EH (cell line): ENCODE measurements around the gene TXNRD2.
"Not testable (repeated sequence)": the region's sequence is repeated elsewhere in the genome, so short reads cannot be mapped to it uniquely, and the experiment has no call there.

ENCODE experiments used
- DNase-seq: peaks from one replicate; pipeline ENCODE4 v3.0.0-alpha.2; 2015; ENCODE audit warnings: low read depth

The TXNRD2 gene

DNA sequence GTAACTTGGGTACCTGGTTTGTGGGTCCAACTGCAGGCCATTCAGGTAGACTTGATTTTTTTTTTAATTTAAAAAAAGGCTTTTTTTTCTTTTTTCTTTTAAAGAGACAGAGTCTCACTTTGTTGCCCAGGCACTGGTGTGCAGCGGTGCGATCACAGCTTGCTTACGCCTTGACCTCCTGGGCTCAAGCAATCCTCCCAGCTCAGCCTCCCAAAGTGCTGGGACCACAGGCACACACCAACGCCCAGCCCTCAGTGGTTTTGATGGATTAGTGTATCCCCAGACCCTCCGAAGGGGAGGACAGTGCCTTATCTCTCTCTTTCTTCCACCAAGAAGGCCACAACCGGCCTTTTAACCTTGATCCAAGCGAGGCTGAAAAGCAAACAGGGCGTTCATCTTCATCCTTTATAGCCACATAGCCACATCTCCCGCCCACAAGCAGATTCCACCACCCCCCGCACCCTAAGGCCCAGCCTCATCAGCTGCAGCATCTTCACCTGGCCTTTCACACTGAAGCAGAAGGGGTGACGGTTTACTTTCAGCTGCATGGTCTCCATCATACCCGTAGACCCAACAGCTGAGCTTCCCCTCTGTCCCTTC is 17.6 kb downstream of the TXNRD2 start:
- DNase-seq = no peak

DNA sequence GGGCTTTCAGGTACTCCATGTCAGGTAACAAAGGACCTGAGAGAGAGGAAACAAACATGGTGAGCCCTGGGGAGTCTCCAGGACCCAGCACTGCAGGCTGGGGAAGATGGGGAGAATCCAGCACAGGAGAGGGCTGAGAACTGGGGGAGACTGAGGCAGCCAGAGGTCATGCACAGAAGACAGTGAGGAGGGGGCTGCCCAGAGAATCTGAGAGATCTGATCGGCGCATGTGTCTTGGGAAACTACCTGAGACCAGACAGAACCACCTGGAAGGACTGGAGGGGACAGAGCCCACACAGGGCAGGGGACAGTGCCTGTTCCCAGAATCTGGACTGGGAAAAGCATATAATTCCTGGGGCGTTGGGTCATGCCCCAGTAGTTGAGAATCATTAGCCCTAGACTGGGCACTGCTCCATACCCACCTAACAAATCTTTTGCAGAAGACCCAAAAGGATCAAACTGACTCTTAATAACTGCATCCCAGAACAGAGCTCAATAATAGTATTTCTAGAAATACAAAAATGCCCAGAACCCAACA is 20.0 kb downstream of the TXNRD2 start:
- no peak for DNase-seq

- DNase-seq = no peak
Measured at GRCh38 chr22:19919701-19920363, 21.8 kb downstream of the TXNRD2 start.

DNA sequence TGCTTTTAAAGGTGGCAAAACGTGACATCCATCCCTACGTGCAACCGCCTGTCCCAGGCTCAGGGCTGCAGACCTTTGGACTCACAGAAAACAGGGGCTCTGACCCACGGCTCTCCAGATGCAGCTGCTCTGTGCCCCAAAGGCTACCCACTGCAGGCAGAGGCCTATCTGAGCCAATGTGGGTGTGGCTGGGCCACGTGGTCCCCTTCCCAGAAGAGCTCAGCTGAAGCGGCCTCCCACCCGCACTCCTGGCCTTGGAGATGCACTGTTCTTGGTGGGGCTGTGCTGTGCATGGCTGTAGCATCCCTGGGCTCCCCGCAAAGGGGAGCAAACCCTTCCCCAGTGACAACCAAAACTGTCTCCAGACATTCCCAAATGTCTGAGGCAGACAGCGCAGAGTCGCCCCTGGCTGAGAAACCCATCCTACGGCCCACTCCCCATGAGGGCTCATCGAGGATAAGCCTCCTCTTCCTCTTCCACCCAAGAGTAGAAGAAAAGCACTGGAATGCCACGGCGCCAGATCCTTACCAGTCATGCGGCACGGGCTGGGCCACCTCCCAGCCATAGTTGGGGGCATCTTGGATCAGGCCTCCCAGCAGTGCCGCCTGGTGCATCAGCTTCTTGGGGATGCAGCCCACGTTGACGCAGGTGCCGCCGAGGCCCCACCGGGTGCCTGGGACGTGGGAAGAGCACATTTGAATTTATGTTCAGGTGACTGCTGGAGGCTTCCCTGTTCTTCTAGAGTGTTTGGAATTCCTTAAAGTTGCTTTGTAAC is 23.1 kb downstream of the TXNRD2 start:
- no peak for DNase-seq

DNA sequence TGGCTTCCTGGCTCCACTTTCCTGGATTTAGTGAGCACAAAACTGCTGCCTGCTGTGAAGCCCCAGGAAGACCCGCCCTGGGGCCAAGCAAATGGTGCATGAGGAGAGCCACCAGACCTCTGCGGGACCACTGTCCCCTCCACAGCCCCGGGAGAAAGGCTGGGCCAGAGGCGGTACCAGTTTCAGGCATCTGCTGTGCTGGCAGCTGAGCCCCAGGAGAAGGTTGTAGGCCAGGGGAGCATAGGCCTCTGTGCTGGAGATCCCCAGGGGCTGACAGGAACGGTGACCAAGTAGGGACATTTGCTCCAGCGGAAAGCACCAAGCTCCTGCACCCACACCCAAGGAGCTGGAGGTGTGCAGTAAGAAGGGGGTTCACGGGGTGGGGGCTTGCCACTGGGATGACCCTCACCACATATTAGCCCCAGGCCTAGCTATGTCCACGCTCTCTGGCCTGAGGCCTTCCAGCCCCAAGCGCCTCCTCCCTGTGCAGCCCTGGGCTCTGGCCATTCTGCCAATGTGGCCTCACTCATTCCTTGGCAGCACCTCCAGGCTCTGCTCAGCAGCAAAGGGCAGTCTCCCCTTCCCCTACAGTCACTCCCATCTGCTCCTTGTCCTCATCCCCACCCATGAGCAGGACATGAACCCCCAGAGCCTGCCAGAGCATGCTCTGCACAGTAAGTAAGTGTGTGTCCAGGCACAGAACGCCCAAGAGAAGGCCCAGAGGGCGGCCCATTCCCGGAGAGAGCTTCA is 24.1 kb downstream of the TXNRD2 start:
- no peak for DNase-seq

DNA sequence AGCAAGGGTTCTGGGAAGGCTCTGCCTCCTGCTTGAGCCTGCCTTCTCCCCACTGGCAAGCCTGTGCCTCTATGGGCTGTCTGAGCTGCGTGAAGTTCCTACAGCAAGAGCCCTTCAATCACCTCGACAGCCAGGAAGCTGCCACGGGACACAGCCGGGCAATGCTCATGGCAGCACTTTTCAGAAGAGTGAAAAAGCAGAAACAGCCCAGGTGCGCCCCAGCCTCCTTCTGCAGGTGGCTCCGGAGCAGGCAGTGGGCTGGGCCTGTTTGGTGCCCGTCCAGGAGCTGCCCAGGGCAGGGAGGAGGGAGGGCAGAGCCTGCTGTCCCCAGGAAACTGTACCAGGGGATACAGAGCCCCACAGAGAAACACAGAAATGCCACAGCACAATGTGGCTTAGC is 24.7 kb downstream of the TXNRD2 start:
- no peak for DNase-seq

DNA sequence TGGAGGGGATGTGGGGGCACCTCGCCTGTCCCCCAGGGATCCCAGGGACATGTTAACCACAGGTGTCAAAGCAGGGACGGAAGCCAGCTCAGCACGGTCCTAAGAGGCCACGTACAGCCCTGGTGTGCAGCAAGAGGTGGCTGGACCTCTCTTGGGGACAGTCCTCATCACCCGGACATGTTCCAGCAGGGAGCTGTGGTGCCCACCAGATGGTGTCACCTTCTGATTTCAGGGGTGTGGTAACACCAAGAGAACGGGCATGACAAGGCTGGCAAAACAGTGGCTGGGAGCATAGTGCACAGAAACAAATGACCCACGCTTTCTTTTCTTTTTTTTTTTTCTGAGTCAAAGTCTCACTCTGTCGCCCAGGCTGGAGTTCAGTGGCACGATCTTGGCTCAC is 25.6 kb downstream of the TXNRD2 start:
- no peak for DNase-seq

DNA sequence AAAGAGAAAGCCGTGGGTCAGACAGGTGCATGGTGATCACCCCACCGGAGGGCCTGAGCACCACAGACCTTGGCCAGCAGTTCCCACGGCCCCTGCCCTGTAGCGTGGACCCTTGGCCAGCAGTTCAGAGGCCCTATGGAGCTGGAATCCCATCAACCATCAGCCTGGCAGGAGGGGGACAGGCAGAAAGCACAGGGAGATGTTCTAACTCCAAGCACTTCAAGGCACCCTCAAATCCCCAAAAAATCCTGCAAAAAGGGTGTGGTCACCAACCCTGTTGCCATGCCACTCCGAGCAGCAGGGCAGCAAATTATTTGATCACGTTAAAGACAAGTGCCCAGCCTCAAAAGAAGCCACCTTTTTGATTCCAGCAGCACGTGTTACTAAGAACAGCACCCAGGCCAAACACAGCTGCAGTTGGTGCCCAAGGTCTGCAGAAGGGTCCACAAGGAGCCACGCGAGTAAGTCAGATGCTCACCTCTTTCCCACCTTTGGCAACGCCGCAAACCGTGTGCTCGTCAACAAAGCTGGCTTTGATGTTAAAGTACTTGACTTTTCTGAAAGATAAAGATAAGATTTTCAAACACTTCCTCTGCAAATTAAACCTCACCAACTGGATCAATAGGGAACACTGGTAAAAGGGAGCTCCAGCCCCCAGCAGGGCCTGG is 26.2 kb downstream of the TXNRD2 start:
- no peak for DNase-seq

- no peak for DNase-seq
Measured at GRCh38 chr22:19914201-19914943, 27.2 kb downstream of the TXNRD2 start.

GRCh38 chr22:19913337-19913936 is 28.2 kb downstream of the TXNRD2 start:
- DNase-seq = no peak

- no peak for DNase-seq
Measured at GRCh38 chr22:19912271-19912999, 29.2 kb downstream of the TXNRD2 start.

DNA sequence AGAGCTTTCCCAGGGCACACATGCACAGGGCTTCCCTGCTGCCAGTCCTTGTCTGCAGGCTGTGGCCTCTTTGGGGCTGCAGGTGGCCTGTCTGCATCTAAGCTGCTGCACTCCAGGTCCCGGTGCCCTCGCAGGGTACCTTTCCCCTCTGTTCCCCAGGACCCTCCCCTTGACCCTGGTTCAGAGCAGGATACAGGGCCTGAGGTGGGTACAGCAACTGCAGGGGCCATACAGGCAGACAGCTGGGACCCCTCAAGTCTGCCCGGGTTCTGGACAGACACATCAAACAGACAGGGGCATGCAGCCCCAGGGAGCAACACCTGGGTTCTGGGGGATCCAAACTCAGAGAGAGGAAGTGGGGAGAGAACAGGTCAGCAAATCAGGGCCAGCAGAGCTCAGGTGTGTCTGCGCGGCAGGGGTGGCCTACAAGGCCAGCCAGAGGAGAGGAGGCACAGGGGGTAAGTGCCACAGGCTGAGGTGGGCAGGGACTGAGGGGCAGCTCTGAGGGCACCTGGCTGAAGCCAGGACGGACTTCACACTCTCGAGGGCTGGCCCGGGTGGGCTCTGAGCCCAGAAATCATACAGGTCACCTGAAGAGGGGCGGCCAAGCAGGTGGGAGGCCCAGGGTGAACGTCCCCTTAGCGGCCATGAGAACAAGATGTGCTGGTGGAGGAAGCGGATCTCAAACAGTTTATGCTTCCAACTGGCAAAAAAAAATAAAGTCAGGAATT is 29.9 kb downstream of the TXNRD2 start:
- no peak for DNase-seq

DNA sequence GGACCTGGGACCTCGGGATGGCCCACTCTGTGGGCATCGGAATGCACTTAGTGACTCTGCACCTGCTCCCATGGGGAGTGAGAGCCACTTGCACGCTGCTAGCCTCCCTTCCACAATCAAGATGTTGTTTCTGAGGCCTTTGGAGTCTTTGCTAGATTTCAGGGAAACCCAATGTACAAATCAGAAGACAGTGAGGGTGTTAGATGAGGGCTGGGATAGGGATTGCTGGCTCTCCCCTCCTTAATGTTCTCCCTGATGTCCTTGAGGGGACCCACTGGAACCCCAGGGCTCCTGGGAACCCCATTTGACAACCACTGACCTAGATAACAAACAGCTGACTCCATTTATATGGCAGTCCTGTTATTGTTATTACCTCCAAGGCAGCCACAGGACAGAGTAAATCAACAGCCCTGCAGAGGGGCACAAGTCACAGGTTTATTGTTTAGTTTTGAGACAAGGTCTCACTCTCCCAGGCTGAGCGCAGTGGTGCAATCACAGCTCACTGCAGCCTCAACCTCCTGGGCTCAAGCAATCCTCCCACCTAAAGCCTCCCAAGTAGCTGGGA is 31.4 kb downstream of the TXNRD2 start:
- DNase-seq = no peak

DNA sequence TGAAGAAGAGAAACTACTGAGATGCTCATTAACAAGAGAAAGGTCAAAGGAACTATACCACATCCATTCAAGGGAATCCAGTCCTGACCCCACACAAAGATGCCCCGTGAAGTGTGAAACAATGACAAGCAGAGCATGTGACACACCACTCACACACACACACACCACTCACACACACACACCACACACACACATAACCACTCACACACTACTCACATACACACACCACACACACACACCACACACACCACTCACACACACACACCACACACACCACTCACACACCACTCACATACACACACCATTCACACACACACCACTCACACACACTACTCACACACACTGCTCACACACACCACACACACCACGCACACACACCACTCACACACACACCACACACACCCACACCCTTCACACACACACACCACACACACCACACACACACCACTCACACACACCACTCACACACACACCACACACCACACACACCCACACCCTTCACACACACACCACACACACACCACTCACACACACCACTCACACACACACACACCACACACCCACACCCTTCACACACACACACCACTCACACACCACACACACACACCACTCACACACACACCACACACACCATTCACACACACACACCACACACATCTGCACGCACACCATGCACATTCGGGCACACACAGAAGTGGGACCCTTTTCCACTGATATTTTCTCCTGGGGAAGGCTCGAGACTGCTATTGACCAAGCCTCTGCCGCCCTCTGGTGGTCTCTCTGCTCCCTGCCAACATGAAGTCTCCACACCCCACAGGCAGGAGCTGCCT is 32.1 kb downstream of the TXNRD2 start:
- peak; percentile 80 for DNase-seq

DNA sequence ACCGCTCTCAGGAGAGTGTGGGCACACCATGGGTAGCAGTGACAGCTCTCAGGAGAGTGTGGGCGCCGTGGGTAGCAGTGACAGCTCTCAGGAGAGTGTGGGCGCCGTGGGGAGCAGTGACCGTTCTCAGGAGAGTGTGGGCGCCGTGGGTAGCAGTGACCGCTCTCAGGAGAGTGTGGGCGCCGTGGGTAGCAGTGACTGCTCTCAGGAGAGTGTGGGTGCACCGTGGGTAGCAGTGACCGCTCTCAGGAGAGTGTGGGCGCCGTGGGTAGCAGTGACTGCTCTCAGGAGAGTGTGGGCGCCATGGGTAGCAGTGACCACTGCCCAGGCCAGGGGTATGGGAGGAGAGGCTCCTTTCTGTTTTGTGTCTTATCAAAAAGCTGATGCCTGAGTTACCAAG is 33.7 kb downstream of the TXNRD2 start:
- DNase-seq = not testable (repeated sequence)

GRCh38 chr22:19906864-19907263 is 34.8 kb downstream of the TXNRD2 start:
- DNase-seq = not testable (repeated sequence)

- no peak for DNase-seq
Measured at GRCh38 chr22:19905347-19906276, 36.0 kb downstream of the TXNRD2 start.
